HL-60 (cell line): ENCODE measurements around the gene TAS2R60.

Experiments
- GABPA ChIP-seq: IDR thresholded peaks from 2 replicates; pipeline ENCODE4 v1.6.1; 2012; ENCODE audit warnings: low read depth
- POLR2AphosphoS5 ChIP-seq: IDR thresholded peaks from 2 replicates; pipeline ENCODE4 v1.6.1; 2012; ENCODE audit warnings: low read depth
- TF ChIP-seq, protein P1 (sequence below): IDR thresholded peaks from one replicate; pipeline ENCODE4 v1.5.1; 2011; ENCODE audit warnings: low read length, control low read depth, inconsistent platforms; ENCODE audit not compliant: insufficient read depth

DNA sequence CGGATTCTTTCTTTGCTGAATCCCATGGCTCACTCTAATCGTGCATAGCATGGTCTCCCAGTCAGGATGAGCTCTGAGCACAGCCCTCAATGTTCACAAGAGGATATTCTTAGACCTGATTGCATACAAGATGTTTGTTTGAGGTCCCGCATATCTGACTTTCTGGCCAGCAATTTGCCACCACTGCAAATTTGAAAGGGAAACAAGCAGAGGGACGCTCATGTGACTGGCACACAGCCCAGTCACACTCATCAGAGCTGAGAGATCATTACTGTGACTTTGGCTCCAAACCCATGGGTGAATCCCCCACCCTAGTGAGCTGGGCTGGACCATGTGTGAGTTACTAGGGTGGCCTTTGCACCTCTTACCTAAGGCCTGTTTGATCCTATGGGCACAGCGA is 44.3 kb downstream of the TAS2R60 start:
- TF ChIP-seq GABPA (no peak), POLR2AphosphoS5 (no peak)
- TF ChIP-seq, protein P1, sequence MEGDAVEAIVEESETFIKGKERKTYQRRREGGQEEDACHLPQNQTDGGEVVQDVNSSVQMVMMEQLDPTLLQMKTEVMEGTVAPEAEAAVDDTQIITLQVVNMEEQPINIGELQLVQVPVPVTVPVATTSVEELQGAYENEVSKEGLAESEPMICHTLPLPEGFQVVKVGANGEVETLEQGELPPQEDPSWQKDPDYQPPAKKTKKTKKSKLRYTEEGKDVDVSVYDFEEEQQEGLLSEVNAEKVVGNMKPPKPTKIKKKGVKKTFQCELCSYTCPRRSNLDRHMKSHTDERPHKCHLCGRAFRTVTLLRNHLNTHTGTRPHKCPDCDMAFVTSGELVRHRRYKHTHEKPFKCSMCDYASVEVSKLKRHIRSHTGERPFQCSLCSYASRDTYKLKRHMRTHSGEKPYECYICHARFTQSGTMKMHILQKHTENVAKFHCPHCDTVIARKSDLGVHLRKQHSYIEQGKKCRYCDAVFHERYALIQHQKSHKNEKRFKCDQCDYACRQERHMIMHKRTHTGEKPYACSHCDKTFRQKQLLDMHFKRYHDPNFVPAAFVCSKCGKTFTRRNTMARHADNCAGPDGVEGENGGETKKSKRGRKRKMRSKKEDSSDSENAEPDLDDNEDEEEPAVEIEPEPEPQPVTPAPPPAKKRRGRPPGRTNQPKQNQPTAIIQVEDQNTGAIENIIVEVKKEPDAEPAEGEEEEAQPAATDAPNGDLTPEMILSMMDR, result no peak
